HG03097 (cell line): ENCODE measurements around the gene RPS6KA2.

Source experiments
- ATAC-seq: cut with Tn5 transposase; IDR thresholded peaks from one replicate; pipeline ENCODE4 v1.9.1; 2021; ENCODE audit not compliant: unreplicated experiment, low FRiP score

RPS6KA2 gene

DNA sequence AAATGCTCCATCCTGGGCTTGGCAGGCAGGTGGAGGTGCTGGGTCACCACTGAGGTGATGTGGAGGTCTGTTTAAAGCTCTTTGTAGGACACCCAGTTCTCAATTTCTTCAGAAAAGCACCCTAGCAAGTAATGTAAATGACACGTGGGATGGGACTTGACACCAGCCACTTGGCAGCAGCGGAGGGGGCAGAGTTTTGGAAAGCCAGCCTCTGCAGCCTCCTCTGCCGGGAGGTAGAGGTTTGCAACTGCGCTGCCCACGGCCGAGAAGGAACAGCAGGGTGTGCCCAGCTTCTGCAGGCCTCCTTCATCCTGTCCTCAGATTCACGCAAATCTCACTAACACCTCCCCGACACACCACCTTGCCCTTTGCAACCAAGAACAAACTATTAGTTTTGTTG, 117.9 kb downstream of the RPS6KA2 start:
- ATAC-seq: no peak

DNA sequence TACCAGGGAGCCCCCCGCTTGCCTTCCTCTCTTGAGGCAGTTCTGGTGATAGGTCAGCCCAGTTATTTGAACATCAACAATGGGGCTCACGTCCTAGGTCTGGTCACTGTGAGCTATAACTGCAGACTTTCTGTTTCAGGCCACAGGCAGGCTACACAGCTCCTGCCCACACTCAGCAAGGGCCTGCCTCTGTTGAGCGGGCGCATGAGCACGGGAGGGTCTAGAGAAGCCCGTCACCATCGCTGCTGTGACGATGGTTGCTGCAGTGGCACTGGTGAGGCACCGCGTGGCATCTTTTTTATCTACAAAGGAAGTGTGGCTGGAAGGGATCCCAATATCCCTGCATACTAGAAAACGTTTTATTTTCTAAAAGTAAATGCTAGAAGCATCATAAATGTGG, 118.3 kb downstream of the RPS6KA2 start:
- ATAC-seq: no peak

DNA sequence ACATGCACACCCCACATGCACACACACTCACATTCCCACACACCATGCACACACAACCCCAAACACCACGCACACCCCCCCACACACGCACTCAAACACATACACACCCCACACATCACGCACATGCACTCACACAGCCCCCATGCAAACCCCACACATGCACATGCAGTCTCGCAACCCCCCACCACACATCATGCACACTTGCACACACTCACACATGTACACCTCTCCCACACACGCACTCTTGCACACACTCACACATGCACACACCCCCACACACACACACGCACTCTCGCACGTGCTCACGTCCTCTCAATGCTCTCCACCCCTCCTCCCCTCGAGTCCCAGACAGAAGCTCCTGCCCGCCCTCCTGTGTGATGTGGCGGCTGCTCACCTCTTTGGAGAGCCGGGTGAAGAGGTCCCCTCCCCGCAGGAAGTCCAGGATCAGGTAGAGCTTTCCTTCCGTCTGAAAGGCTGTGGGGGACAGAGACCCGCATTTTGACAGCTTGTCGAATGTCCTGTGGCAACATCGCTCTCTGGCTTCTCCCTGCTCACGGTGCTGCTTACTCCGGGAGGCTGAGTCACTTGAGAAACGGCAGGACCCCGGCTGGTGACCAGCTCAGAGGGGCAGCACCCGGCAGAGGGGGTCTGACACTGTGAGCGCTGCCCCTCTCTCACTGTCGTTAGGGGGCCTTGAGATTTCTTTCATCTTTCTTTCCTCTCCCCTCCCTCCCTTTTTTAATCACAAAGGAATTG, 119.1 kb downstream of the RPS6KA2 start:
- no peak for ATAC-seq

DNA sequence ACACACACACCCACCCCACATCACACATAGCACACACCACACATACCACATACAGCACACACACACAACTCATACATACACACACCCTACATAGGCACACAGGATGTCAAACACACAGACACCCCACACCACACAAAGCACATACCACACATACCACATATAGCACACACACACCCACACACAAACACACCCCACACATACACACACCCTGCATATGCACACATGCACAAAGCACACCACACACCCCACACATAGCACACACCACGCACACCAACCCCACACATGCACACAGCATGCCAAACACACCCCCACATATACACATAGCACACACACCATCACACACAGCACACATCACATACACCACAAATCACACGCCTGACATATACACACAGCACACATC, 119.7 kb downstream of the RPS6KA2 start:
- ATAC-seq: no peak

DNA sequence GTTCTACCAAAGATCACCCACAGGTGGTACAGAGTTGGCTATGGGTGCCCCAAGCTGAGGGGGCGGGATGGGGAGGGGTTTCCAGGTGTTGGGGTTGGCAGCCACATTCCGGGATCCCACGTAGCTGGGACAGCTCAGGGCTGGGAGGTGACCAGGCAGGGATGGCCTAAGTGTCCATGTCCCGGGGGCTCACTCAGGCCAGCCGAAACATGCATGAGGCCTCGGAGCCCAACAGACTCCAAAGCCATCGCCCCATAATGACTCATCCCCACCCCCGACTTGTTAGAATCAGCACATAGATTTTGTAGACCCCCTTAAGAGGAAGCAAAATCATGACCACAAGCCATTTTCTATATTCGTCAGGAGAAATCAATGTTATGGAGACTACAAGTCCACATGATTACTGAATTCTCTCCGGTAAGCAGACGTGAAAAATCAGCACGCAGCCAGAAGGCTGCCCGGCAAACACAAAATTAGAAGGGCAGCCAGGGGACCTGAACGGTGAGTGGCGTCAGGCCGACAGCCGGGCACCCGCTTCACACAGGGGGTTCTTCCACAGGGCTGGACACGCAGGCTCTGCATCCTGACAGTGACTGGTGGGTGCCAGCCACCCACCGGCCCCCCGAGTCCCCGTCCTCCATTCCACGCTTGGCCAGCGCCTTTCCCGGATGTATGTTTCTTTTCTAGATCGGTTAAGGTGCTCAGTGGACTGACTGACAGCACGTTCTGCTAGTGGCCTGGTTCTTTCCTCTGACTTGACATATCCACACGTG, 121.7 kb downstream of the RPS6KA2 start:
- ATAC-seq: no peak

DNA sequence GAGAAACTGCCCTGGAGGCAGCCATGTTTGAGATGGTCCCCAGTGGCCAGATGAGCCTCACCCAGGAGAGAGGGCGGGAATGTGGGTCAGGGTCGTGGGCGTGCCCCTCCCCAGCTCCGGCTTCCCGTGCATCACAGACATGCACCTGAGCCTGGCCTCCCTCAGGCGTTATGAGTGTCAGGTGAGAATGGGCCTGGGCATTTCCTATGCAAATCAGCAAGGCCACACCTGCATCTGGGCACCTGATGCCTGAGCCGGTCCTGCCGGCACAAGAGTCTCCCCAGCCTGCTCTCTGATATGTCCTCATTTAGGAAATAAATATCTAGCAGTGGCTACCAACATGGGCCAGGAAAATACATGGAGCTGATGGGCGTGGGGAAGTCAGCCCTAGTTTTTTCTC, 123.0 kb downstream of the RPS6KA2 start:
- no peak for ATAC-seq

DNA sequence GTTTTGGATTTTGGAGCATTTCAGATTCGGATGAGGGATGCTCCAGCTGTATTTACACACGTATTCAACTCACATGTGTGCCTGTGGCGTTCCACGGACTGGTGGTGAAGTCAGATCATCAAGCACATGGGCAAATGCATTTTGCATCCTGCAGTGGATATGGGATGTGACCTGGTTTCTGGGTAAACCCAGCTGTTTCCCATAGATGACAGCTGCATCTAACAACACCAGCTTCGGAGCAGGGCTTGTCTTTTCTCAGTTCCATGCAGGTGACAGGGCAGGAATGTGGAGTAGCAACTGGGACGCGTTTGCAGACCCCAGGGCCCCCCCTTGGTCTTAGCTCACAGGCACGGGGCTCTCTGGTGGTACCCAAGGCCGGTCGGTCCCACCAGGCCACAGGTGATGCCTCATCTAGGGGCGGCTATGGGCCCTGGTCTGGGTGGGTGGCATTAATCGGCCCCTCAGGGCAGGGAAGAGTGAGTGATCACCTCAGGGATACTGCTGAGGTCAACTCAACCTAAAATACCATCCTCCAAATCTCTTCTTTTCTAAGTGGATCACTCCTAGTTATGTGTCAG, 123.8 kb downstream of the RPS6KA2 start:
- ATAC-seq: no peak

DNA sequence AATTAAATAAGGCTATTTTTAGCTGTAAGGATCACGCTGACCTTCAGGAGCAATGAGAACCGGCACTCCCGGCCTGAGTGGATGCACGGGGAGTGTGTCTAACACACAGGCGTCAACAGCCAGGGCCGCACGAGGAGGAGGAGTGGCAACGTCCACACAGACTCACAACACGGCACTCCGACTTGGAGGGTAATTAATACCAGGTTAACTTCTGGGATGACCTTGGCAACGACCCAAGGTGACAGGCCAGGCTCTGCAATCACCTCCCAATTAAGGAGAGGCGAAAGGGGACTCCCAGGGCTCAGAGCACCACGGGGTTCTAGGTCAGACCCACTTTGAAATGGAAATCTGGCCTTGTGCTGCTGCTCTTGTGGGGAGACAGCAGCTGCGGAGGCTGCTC, 124.6 kb downstream of the RPS6KA2 start:
- ATAC-seq: no peak

DNA sequence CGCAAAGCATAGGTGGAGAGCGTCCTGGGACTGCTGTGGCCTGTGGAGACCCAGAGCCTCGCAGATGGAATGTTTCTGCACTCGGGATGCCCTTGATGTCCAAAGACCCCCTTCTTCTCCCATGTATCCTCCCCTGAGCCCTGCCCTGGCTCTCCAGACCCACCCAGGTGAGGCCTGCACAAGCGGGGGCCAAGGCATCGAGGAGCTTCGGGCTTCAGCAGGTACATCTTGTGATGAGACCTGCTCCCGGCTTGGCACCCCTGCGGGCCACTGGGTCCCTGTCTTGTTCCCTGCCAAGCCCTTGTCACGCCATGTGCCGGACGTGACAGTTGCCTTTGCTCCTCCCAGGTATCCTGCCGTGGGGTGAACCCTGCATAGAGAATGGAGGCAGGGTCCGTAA, 125.8 kb downstream of the RPS6KA2 start:
- ATAC-seq: no peak

DNA sequence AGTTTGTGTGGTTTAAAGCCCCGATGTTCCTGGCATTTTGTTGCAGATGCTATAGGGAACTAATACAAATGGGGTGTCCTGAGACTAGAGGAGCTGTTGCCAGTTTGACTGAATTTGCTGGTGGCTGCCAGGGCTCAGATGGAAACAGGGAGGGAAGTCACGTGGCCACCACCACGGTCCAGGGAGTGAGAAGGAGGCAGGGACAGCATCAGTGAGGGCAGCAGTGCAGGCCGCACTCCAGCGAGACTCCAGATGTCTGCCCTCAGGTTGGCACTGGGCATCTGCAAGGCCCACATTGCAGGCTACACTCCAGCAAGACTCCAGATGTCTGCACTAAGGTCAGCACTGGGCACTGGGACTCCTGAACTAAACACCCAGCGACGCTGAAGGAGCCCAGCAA, 126.8 kb downstream of the RPS6KA2 start:
- ATAC-seq: no peak

DNA sequence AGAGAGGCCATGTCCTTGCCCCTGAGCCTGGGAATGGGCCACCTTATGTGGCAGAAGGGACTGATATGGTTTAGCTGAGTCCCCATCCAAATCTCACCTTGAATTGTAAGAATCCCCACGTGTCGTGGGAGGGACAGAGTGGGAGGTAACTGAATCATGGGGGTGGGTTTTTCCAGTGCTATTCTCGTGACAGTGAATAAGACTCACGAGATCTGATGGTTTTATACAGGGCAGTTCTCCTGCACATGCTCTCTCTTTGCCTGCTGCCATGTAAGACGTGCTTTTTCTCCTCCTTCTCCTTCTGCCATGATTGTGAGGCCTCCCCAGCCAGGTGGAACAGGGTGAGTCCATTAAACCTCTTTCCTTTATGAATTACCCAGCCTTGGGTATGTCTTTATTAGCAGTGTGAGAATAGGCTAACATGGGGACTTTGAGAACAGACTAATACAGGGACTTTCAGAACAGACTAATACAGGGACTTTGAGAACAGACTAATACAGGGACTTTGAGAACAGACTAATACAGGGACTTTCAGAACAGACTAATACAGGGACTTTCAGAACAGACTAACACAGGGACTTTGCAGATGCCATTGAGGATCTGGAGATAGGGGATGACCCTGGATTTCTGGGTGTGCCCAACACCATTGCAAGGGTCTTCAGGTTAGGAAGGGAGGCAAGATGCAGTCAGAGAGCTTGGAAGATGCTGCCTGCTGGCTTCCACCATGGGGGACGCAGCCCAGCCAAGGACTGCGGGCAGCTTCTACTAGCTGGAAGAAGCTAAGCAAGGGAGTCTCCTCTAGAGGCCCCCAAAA, 127.5 kb downstream of the RPS6KA2 start:
- no peak for ATAC-seq

DNA sequence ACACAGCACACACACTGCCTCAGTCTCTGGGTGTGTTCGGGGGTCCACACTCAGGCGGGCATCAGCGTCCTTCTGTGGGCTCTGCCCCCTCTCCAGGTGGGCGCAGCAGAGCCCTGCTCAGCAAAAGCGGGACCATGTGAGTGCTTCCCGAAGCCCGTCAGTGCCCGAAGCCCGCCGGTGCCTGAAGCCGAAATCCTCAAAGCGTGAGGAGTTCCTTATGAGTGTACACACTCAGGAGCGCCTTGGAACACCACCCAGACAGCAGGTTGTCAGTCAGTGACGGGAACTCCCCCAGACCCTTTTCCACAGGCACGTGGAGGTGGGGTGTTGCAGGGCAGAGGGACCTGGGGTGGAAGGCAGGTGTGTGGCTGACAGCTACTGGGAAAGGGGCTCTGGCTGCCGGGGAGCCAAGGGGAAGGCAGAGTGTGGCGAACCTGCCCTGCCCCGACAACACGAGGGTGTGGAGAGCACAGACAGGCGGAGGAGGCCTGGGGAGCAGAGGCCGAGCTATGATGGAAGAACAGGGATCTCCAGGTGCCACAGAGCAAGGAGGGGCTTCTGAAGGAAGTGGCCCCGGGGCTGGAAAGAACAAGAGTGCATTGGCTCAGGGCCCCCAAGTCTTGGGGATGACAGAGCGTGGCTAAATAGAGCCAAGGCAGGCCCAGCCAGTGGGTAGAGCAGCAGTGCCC, 128.2 kb downstream of the RPS6KA2 start:
- no peak for ATAC-seq

DNA sequence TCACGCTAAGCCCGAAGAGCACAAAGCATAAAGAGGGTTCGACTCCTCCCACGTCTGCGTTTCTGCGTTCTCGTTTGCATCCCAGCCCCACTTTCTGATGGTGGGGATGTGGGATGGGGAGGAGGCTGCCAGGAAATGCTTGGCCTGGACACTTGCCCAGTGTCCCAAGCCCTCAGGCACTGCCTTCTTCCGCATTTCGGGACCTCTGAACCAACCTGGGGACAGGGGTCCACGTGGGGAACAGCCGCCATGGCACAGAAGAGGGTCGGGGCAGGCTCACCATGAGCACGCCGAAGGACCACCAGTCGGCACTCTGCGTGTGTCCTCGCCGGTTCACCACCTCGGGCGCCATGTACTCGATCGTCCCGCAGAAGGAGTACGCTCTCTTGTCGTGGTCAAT, 128.8 kb downstream of the RPS6KA2 start:
- ATAC-seq: no peak

DNA sequence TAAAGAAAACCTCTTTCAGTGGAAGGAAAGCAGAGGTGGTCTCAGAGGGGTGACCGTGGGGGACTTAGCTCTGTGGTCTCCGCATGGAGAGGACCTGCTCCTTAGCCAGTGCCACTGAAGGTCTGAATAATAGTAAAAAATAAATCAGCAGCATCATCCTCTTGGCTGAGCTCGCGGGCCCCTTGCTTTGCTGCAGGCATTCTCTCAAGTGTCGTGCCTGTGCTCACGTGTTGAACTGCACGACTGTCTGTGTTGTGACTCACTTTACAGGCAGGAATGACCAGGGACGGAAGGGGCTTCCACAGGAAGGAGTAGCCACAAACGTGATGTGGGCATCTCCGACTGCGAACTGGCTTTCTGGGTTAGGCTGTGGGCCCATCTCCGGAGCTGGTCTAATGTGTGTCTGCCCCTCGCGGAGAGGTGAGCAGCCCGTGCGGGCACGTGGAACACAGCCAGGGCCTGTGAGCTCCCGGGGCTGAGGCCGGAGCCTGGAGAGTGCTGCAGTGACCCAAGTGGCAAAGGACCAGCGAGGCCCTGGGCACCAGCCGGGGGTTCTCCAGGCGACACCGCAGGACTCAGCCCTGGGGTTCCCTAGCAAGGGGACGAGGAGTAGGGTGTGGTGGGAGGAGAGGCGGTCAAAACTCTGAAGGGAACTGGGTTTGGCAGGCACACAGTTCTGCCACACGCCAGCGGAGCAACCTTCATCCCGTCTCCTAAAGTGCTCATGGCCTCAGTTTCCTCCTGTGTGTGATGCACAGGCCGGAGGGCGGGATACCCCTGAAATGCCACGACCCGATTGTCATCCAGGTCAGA, 129.8 kb downstream of the RPS6KA2 start:
- no peak for ATAC-seq

DNA sequence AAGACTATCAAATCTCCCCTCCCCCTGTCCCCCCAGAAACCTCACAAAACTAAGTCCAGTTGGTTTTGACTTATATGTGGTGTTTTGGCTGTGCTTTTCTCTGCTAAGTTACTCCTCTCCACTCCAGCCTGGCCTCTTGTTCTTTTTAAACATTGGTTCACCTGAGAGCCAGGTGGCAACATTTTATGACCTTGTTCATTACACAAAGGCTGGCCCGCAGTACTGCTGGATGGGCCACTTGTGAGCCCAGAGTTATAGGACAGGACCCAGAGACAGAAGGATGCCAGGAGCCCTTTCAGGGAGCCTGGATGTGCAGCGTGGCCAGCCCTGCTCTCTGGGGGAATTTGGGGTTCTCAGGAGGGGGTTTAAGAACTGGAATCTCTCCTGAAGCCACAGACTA, 130.6 kb downstream of the RPS6KA2 start:
- no peak for ATAC-seq

DNA sequence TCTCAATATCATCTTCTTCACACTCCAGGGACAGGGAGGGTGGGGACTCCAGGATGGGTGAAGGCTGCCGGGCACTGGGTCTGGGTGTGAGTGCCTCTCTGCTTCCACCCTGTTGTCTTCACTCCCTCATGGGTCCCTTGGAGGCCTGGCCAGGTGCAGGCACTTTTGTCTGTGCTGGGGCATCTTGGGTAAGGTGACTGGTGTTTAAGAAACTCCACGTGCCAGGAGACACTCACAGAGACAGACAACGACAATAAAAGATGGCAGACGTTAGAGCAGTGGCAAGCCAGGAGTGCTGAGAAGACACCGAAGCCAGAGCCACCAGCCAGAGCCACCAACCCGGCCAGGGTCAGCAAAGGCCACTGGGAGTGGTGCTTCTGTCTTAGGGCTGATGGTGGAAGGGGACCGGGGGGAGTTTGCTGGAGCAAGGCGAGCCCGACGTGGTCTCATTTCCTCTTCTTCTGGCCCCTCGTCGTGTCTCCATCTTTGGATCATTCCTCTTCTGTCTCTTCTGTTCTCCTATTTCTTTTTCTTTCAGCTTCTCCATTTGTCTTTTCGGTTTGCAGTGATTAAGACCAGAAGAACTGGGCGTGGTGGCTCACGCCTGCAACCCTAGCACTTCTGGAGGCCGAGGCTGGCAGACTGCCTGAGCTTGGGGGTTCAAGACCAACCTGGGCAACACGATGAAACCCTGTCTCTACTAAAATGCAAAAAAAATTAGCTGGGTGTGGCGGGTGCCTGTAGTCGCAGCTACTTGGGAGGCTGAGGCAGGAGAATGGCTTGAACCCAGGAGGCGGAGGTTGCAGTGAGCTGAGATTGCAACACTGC, 131.3 kb downstream of the RPS6KA2 start:
- no peak for ATAC-seq

DNA sequence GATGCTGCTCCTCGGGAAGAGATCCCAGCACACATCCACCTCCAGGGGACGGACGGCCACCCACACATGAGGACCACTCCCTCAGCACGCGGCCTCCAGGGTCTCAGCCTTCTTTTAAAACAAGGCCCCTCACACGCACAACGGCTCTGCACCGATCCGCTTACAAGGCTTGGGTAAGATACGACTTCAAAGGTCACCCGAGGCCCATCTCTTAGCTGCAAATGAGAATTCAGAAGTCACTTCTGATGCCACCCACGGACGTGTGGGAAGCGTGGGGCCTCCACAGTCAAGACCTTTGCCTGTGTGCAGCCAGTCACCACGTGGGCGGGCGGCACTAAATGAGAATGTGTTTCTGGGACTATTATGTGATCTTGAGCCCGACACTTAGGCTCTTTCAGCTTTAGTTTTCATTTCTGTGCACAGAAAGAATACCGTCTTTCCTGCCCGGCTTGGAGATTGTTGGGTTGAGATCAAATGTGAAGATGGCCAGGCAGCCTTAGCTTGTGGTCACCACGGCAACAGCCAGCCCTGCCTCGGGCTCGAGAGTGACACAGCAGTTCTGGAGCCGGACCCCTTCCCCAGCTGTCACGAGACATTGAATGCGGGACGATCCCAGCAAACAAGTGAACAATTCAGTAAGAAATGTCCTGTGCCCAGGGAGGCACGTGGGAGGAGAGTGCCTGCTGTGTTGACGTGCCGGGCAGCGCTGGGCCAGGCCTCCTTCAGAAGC, 132.1 kb downstream of the RPS6KA2 start:
- ATAC-seq: no peak

DNA sequence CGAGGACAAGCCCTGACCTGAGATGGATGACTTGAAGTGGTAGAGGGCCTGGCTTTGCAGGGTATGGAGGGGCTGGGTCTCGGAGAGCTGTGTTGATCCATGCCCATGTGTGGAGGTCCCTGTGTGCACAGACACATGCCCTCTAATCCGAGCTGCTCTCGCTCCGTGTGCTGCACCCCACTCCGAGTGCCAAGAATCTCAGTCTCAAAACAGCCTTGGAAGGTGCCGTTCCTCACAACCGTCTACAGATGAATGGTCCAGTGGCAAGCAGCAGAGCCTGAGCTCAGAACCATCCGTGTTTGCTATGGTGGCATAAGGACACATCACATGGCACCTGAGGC, 133.0 kb downstream of the RPS6KA2 start:
- ATAC-seq: no peak
